HG02759 (cell line): ENCODE results near the gene FILIP1.

ENCODE experiments used
- ATAC-seq: cut with Tn5 transposase; IDR thresholded peaks from one replicate; pipeline ENCODE4 v1.9.1; 2021; ENCODE audit warnings: mild to moderate bottlenecking, moderate library complexity; ENCODE audit not compliant: unreplicated experiment

The FILIP1 gene

DNA sequence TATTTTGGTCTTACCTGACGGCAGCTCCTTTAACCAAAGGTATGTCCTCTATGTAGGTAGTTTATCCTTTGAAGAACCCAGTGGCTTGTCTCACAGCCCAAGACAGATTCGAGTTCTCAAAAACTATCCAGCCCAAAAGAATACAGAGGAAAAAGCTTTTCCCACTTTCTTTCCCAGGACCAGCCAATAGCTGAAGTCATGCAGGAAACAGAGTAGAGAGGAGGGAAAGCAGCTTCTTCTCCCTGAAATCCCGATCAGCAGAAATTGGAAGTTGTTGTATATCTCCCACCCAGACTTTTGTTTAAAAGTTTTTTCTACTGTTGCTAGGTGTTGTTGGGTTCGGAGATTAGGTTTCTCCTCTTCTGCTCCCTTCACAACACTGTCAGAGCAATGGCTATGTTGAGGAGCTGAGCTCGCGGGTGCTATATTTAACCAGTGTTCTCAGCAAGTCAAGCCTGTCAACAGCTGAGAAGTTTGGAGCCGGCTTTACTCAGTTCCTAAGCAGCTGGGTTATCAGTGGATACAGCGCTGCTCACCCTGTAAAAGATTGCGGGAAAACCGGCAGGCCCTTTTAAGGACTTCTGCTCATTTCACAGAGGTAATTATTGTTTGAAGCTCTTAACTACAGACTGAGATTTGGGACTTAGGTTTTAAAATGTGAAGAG, at the start of gene FILIP1:
FILIP1 (minus strand) TSS at position 401 of the 665 bp plus-strand sequence. CDS start 78,828 bp downstream, outside the sequence.
- no peak for ATAC-seq

GRCh38 chr6:75543311-75543710, 49.7 kb upstream of the FILIP1 start:
- no peak for ATAC-seq

GRCh38 chr6:75539136-75539535, 45.5 kb upstream of the FILIP1 start:
- ATAC-seq = no peak

- no peak for ATAC-seq
Observed at GRCh38 chr6:75532521-75532920, 38.9 kb upstream of the FILIP1 start.

DNA sequence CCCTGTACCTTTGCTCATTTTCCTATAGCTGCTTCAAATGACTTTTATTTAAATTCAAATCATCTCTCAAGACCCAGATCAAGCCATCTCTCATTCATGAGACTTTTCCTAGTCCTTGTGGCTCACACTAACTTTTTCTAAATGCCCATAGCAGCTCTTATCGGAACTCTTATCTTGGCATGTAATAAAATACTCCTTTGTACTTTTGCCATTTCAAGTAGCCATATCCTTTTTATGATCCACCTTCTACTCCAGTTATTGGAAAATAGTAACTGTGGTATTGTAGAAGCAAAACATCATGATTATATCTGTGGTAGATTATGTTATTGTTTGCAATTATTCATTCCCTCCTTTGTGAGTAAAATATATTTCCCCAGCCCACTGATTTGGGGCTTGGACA, 37.6 kb upstream of the FILIP1 start:
- ATAC-seq = no peak

DNA sequence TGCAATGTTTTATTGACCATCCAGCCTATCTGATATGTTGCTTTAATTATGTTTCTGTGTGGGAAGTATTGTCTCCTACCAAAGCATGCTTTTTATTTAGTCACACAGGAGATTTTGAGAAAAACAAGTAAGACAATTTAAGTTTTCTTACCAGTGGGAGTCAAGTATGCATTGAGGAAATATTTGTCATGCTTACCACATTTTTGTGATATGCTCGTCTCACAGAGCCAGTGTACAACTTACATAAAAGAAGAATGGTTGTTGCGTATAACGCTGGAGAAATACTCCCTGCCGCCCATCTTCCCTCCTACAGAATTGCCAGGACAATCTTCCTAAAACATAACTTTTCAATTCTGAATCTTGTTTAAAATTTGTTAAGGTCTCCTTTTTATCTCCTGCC, 37.1 kb upstream of the FILIP1 start:
- no peak for ATAC-seq

GRCh38 chr6:75528423-75528822, 34.8 kb upstream of the FILIP1 start:
- ATAC-seq = no peak

DNA sequence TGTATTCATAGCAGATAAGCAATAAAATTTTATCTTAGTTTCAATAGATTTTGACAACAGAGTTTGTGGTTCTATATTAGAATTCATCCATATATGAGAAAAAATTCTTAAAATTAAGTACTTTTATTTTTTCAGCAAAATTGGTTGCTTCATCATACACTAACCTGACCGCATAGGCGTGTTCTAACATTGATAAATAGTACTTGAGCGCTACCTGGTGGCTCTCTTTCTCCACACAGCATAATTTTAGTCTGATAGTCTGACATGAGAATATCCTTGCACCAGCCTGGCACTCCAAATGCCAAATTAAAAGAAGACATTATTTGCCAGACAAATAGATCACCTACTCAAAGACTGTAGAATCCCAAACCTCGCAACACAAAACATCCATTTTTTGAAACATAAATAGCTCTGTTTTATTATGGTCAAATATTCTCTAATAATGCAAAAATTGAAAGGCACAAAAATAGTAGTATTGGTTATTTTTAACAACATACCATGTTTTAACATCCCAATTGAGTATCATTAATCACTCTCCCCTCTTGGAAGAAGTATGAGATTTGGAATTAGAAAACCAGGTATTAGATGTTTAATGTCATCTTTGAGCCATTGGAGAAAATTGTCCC, 33.0 kb upstream of the FILIP1 start:
- peak; percentile 96 for ATAC-seq

DNA sequence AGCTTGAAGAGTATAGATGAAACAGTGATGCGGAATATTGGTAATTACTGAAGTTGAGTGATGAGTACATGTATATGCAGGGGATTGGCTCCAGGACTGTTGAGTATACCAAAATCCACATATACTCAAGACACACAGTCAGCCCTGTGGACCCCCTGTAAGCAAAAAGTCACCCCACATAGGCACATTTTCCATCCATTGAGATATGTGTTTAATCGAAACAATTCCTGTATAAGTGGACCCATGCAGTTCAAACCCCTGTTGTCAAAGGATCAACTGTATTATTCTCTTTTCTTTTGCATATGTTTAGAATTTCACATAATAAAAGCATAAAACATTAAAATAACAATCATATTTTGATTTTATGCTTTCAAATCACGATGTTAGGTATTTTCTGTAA, 32.1 kb upstream of the FILIP1 start:
- no peak for ATAC-seq

DNA sequence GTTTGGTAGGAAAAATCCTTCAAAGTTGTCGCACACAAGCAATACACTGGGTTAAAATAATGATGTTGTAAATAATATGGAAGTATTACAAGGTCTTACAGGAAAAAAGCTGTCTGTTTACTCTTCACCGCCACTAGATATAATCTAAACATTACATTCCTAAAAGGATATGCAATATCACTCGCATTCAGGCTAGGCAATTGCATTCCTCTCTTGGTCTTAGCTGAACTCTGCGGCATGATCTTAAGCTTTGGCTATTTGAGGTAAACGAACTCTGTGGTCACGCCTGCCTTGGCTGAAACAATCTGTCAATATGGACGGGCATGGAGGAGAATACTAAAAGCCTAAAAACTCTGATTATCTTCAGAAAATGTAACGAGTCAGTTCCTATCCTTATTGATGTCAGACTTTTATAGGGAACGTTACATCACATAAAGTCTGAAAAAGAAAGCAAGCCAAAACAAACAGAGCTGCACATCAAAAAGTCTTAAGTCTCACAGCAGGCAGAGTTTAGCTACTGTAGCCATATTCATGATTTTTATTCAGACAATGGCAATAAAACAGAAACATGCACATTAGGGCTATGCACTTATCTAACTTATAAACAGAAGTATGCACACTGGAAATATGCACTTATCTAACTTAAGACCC, 30.8 kb upstream of the FILIP1 start:
- ATAC-seq = no peak

DNA sequence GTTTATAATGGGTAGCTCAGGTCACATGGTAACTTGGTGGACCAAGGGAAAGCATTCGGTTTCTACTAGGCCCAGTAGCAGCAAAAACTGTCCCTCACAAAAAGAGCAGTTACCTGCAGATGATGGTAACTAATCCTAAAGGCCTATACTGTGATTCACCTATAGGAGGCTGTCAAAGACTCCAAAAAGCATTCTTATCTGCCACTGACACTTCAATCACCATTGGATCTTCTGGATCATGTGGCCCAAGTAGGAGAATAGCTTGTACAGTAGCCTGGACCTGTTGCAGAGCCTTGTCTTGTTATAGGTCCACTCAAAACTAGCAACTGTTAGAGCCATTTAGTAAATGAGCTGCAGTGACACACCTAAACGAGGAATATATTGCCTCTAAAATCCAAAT, 23.2 kb upstream of the FILIP1 start:
- ATAC-seq = no peak

- no peak for ATAC-seq
Observed at GRCh38 chr6:75512591-75512990, 19.0 kb upstream of the FILIP1 start.

DNA sequence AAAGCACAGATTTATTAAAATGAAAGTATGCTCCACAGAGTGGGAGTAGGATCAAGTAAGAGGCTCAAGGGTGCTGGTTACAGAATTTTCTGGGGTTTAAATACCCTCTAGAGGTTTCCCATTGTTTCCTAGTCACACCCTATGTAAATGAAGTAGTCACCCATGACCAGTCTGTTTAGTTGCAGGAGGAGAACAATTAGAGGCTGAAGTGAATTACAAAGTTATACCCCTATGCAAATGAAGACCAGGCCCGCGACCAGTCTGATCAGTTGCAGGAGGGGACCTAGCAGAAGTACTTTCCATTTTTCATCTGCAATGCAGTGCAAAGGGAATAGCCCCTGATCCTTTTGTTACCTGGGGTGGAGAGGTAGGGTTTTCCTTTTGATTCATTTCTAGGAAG, 11.8 kb upstream of the FILIP1 start:
- no peak for ATAC-seq

- no peak for ATAC-seq
Observed at GRCh38 chr6:75504465-75505222, 11.0 kb upstream of the FILIP1 start.

GRCh38 chr6:75503291-75503690, 9.7 kb upstream of the FILIP1 start:
- no peak for ATAC-seq

GRCh38 chr6:75502884-75503283, 9.3 kb upstream of the FILIP1 start:
- no peak for ATAC-seq

- no peak for ATAC-seq
Observed at GRCh38 chr6:75501756-75502155, 8.2 kb upstream of the FILIP1 start.

DNA sequence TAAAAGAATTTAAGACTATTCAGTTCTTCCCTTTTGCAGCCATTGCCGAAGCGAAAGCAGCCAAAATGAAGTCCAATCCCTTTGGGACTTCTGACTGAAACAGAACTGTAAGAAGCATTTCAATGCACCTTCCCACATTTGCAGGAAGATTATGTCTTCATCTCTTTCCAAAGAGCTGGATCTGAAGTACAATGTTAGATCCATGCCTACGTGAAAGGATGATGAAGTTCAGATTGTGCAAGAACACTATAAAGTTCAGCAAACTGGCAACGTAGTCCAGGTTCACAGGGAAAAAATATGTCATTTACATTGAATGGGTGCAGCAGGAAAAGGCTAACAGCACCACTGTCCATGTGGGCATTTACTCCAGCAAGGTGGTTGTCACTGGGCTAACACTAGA, 6.0 kb upstream of the FILIP1 start:
- ATAC-seq = no peak

DNA sequence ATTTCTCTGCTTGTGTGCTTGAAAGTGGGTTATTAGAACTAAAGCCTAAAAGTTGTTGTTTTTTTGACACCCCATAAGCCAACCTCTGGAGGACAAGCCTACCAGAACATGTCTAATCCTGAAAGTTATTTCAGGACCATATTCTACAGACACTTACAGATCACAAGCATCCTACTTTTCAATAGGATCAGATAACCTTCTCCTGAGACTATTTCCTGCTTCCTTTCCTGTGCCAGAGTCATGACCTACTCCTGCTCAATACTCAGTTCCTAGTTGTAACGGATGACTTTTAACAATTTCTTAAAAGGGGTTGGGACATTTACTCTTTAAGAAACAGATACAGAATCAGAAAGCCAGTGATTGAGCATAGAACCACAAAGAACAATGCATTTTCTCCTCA, 5.3 kb upstream of the FILIP1 start:
- ATAC-seq = no peak

- ATAC-seq = no peak
Observed at GRCh38 chr6:75497994-75498393, 4.4 kb upstream of the FILIP1 start.

DNA sequence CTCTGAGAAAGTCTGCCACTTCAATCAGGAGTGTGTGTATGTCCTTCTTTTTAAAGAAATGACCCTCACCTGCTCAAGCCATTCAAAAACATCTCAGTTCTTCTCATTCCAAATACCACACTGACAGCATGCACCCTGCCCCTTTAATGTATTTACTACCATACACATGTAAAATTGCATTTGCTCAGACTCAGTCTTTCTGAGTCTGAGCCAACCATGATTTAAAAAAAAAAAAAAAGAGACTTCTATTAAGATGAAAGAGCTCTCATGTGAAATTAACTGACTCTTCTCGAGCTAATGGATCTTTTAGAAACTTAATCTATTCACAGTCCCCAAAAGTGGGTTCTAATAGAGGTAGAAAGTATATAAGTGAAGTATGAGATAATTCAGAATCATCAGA, 1.4 kb upstream of the FILIP1 start:
- no peak for ATAC-seq

DNA sequence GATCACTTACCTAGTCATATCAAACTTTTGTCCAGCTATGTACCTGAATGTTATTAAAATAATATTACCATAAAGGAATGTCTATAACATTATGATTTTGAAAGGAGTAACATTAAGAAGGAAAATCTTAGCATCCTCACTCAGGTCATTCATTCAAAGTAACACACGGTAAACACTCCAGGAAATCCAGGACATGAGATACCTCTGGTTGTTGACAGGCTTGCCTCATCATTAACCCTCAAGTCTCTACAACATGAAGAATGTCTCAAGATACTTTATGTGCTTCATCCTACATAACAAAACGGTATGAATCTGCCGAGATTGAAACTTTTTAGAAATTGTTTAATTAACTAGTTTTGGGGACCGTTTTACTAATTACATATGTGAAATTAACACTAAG, 690 bp upstream of the FILIP1 start:
- no peak for ATAC-seq
